Activated T-cell treated with anti-CD3 and anti-CD28 coated beads, Interleukin-2, amount 50 U/mL, for 4 hours (primary cell): ENCODE measurements around the gene ARHGAP8. TPM values are rescaled to one million over a fixed set of nuclear protein-coding genes. Genes with fewer than 3 reads are reported as not detected.

ENCODE experiments used
- ATAC-seq, 2 donors: fragments of 200-7000 bp; cut with Tn5 transposase; one replicate each; pipeline ENCODE4 v1.10.0; 2021
- DNase-seq: peaks from one replicate; pipeline ENCODE4 v3.0.0-alpha.2; 2020
- H3K27me3 Mint-ChIP-seq: one replicate; pipeline ENCODE4 v1.8.0; 2021; ENCODE audit warnings: low read depth, mixed read lengths
- H3K36me3 Mint-ChIP-seq: one replicate; pipeline ENCODE4 v1.8.0; 2022; ENCODE audit warnings: mixed read lengths; ENCODE audit not compliant: insufficient read depth
- H3K4me1 Mint-ChIP-seq: one replicate; pipeline ENCODE4 v1.8.0; 2021; ENCODE audit warnings: low read depth, mixed read lengths
- H3K4me3 Mint-ChIP-seq: one replicate; pipeline ENCODE4 v1.8.0; 2021; ENCODE audit warnings: mild to moderate bottlenecking, moderate library complexity, mixed read lengths
- H3K9me3 Mint-ChIP-seq: one replicate; pipeline ENCODE4 v1.8.0; 2021; ENCODE audit warnings: mixed read lengths
- total RNA-seq, 3 donors: library from RNA; stranded (reverse); gene quantifications; one replicate each; pipeline ENCODE4 v1.2.1, GENCODE V29; 2021

ARHGAP8 gene
- total RNA-seq, 3 donors from 2014 or later, result 0.53 to 2.0 (median 1.0) TPM

DNA sequence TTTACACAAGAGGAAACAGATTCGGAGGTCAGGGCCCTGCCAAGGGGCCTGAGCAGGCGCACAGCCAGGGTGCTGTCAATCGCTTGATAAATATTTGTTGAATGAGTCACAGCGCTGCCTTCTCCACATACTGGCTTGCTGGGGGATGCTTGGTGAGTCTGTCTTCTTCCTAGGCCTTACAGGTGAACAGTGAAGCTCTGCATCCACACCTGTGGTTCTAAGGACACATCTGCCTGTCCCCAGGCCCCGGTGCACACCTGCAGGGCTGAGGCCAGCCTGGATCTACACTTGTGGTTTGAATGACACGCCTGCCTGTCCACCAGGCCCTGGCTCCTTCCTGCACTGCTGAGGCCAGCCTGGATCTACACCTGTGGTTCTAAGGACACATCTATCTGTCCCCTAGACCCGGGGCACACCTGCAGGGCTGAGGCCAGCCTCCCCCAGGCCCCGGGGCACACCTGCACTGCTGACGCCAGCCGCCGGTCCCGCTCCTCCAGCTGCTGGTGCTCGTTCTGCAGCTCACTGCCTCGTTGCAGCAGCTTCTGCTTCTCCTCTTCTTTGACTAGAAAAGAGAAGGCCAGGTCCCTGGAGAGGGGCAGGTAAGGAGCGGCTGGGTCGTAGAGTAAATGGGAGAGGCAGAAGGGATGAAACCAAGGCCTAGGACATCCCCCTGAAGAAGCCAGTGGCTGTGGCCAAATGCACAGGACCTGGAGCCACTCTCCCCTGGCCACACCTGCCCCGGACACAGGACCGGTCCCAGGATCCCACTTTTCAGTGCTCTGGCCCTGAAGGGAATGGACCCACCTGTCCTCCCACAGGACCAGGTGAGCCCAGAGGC is 132.8 kb downstream of the ARHGAP8 start:
- ATAC-seq (no peak), DNase-seq (no peak)
- Mint-ChIP-seq H3K27me3 (no peaks in the 10 kb centered on the region), H3K9me3 (no peaks in the 10 kb centered on the region), H3K4me1 (no peaks in the 10 kb centered on the region), H3K4me3 (no peak overlapping the region), H3K36me3 (no peaks in the 10 kb centered on the region)

DNA sequence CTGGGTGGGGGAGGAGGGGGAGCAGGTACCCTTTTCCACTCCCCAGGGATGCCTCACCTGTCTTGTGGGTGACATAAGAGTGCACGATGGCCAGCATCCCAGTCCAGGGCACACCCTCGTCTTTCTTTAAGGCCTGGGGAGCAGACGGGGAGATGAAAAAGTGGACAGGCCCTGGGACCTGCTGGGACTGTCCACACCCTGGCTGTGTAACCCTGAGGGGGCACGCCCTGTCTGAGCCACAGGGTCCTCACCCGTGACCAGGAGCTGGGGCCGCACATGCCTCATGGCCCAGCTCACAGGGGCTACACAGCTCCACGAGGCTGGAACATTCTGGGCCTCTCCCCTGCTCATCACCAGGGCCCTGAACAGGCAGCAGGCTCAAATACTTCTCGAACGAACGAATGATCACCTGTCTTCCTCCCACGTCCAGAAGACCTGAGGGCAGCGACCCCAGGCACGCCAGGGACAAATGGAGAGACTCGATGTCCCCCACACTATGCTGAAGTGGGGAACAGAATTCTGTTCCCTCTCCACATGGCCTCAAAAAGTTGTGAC is 133.5 kb downstream of the ARHGAP8 start:
- DNase-seq (no peak), ATAC-seq (no peak)
- H3K4me1 Mint-ChIP-seq, result no peaks in the 10 kb centered on the region
- H3K4me3 Mint-ChIP-seq, result no peak overlapping the region
- no peaks in the 10 kb centered on the region for H3K27me3 Mint-ChIP-seq
- no peaks in the 10 kb centered on the region for H3K9me3 Mint-ChIP-seq
- H3K36me3 Mint-ChIP-seq, result no peaks in the 10 kb centered on the region

DNA sequence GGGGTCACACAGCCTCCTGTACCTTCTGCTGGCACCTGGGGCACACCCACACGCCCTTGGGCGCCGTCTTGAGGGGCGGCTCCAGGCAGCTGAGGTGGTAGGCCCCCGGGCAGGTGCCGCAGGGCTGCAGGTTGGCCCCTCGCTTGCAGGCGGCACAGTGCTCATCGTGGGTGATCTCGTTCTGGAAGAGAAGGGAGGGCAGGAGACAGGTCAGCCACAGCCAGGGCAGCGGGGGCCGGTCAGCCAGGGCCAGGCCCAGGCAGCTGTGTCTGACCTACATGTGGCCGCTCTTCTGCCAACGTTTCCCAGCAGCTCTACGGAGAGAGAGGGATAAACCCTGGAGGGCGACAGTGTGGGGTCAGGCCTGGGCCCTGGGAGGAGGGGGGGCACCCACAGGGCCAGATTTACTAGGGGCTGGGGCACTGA is 135.6 kb downstream of the ARHGAP8 start:
- ATAC-seq, result no peak
- no peak for DNase-seq
- Mint-ChIP-seq H3K4me1 (no peaks in the 10 kb centered on the region), H3K9me3 (no peaks in the 10 kb centered on the region), H3K4me3 (no peak overlapping the region), H3K27me3 (no peaks in the 10 kb centered on the region), H3K36me3 (no peaks in the 10 kb centered on the region)

DNA sequence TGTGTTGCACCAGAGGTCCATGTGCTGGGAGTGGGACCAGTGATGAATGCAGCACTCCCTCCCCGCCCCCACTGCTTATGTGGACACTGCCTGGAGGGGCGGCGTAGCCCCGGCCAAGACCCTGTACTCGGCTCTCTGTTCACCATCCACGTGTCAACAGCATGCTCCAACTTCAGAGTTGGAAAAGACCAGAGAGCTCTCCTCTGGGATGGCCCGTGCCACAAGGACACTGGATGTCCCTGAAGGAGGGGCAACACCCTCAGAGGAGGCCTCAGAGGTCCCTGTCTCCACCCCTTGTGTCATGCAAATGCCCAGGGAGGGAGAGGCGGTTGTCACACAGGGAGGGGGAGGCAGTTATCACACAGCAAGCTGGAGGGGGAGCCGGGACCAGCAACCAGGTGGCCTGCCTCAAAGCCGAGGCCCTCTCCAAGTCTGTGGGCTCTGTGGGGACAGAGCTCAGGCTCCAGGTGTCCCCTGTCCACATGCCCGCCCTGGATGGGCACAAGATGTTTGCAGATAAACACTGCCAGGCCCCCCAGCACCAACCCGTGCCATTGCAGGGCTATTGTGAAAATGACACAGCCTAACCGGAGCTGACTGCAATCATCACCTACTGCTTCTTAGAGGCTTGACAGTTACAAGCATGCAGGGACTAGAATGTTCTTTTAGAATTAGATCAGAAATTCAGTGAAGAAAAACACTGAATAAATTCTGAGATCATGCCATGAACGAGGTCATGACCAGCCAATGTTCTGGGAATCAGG is 136.3 kb downstream of the ARHGAP8 start:
- H3K36me3 Mint-ChIP-seq, result no peaks in the 10 kb centered on the region
- H3K9me3 Mint-ChIP-seq, result no peaks in the 10 kb centered on the region
- no peak overlapping the region for H3K4me3 Mint-ChIP-seq
- H3K27me3 Mint-ChIP-seq, result no peaks in the 10 kb centered on the region
- H3K4me1 Mint-ChIP-seq, result no peaks in the 10 kb centered on the region
- ATAC-seq (no peak), DNase-seq (no peak)

DNA sequence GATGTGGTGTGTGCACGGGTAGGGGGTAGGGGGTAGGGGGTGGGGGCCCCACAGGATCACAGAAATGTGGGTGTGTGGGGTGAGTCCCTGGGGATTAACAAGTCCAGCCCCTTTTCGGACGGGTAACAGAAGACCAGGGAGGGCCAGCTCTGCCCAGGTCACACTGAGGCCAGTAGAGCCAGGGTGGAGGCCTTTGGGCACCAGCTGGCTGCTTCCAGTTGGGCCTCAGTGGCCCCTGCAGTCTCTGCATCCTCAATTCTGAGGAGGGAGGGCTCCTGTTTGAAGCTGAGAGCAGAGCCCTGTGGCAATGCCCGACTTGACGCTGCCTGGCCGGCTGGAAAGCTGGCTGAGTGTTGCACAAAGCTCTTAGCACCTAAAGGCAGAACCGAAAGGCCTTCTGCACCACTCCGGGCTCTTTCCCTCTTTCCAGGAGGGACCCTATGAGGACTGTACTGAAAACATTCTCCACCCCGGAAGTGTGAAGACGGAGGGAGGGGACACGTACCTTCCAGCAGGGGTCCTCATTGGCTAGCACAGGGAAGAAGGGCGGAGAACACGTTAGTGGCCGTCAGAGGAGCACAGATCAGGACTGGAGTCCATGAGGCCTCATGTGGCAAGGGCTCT is 137.0 kb downstream of the ARHGAP8 start:
- Mint-ChIP-seq H3K9me3 (no peaks in the 10 kb centered on the region), H3K4me1 (no peaks in the 10 kb centered on the region), H3K27me3 (no peaks in the 10 kb centered on the region), H3K4me3 (no peak overlapping the region), H3K36me3 (no peaks in the 10 kb centered on the region)
- ATAC-seq (no peak), DNase-seq (no peak)

DNA sequence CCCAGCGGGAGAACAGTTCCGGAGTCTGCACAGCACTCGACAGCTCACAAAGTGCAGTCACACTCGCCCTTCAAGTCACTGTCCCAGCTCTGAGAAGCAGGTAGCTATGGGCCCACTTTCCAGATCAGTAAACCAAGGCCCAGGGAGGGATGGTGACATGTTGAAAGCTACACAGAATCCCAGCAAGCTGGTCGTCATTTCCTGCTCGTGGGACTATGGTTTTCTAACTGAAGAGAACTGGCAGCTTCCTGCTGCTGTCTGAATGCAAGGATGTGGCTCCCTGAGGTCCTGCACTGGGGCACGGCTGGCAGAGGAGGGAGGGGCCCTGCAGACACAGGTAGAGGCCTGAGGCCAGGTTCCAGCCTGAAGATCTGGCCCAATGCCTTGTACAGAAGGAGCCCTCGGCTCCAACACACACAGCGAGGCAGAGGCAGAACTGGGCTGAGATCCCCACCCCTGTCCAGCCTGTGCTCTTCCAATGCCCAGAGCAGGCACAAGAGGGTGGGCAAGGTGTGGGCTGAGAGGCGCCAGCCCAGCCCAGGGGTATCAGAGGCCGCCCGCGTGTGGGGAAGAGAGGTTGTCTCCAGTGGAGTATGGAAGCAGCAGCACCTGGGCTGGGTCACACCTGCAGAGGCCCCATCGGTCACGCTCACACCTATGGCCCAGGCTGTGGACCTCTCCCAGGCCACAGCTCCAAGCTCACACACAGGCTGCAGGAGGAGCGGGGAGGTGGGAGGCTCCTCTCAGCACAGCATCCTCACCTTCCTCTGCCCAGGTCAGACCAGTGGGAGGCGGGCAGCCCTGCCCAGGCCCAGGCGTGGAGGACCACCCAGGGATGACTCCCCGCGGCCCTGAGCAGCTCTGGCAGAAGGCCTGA is 138.3 kb downstream of the ARHGAP8 start:
- Mint-ChIP-seq H3K9me3 (no peaks in the 10 kb centered on the region), H3K4me1 (no peaks in the 10 kb centered on the region), H3K4me3 (no peak overlapping the region), H3K36me3 (no peaks in the 10 kb centered on the region), H3K27me3 (no peaks in the 10 kb centered on the region)
- no peak for ATAC-seq
- DNase-seq, result no peak

DNA sequence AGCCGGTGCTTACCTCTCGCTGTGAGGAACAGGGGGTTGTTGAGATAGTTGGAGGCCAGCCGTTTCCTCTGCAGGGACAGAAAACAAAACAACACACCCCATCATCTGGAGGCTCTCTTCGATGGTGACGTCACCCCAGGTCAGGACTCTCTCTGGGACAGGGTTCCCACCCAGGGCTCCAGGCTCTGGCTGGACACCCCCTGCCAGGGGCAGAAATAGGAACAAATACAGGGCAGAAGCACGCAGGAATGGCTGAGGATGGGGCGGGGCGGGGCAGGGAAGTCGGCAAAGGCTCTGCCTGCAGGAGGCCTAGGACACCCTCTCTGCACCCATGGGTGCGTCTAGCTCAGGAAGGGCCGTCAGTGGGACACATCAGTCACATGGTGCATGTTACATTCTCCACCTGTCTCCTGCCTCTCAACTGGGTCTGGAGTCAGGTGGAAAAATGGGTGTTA is 138.9 kb downstream of the ARHGAP8 start:
- DNase-seq (no peak), ATAC-seq (no peak)
- Mint-ChIP-seq H3K36me3 (no peaks in the 10 kb centered on the region), H3K4me1 (no peaks in the 10 kb centered on the region), H3K9me3 (no peaks in the 10 kb centered on the region), H3K4me3 (no peak overlapping the region), H3K27me3 (no peaks in the 10 kb centered on the region)

DNA sequence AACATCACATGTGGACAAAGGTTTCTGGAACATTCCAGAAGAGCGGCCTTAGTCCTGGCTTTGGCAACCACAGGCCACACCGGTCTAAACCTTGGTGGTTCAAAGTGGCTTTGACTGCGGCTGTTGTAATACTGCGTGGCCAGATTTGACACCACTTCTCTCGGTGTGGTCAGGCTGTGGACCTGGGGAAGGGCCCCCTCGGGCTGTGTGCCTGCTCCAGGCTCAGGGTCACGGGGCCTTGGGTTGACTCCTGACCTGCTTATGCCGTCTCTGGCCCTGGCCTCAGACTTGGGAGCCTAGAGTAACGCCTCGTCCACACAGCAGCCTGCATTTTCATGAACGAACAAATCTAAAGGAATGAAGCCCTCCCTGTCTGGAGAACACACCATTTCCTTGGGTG is 139.4 kb downstream of the ARHGAP8 start:
- DNase-seq, result no peak
- no peak for ATAC-seq
- H3K36me3 Mint-ChIP-seq, result no peaks in the 10 kb centered on the region
- no peaks in the 10 kb centered on the region for H3K27me3 Mint-ChIP-seq
- H3K4me1 Mint-ChIP-seq, result no peaks in the 10 kb centered on the region
- H3K4me3 Mint-ChIP-seq, result no peak overlapping the region
- no peaks in the 10 kb centered on the region for H3K9me3 Mint-ChIP-seq

DNA sequence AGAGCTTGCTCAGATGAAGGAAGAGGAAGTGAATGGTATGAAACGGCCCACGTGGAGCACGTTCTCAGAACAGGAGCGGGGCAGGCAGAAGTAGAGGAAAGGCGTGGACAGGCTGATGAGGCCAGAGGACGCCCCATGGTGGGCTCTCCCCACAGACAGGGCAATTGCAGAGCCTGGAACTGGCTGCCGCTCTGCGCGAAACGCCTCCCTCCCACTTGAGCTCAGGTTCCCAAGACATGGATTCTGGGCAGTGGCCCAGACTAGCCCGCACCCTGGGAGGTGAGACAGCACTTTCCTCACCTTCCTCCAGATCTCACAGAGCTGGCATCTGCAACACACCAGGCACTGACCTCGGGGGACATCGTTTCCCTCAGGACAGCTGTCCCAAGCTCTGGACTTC is 139.9 kb downstream of the ARHGAP8 start:
- no peaks in the 10 kb centered on the region for H3K36me3 Mint-ChIP-seq
- no peaks in the 10 kb centered on the region for H3K9me3 Mint-ChIP-seq
- no peak overlapping the region for H3K4me3 Mint-ChIP-seq
- DNase-seq (no peak), ATAC-seq (no peak)
- no peaks in the 10 kb centered on the region for H3K27me3 Mint-ChIP-seq
- no peaks in the 10 kb centered on the region for H3K4me1 Mint-ChIP-seq

DNA sequence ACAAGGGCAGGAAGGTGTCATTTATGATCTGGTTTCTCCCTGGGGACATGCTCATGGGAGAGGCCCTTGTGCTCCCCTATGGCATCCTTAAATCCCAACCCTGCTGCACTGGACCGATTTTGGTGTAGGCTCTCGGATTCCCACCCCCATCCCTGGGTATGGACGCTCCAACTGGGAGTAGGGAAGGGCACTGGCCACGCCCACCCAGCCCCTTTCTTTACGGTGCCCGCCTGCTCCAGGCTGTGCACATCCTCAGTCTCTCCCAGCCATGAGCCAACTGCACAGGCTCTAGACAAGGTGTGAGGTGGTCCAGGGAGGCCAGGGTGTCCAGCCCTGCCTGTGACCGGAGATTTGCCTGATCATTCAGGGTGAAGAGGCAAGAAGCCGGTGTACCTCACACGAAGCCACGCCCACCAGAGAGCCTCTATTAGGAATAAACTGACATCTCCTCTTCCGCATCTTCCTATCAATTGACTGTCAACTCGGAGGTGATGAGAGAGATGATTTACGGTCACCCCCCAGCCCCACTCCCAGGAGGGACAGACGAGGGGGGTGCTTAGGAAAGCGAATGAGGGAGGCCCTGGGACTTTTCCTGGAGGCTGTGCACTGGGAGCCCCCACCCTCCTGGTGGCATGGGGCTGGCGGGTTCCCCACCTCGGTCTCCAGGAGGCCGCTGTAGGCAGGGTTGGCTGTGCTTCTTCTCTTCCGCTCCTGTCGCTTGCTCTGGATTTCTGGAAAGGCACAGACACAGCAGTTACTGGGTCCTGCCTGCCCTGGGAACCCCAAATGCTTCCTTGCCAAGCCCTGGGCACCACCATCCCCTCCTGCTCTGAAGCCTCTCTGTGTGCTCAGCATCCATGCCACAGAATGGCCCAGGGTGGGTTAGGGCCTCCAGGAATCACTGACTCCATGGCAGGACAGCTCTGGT is 140.7 kb downstream of the ARHGAP8 start:
- H3K4me3 Mint-ChIP-seq, result no peak overlapping the region
- no peaks in the 10 kb centered on the region for H3K4me1 Mint-ChIP-seq
- H3K36me3 Mint-ChIP-seq, result no peaks in the 10 kb centered on the region
- H3K27me3 Mint-ChIP-seq, result no peaks in the 10 kb centered on the region
- DNase-seq, result no peak
- ATAC-seq, result no peak
- H3K9me3 Mint-ChIP-seq, result no peaks in the 10 kb centered on the region

DNA sequence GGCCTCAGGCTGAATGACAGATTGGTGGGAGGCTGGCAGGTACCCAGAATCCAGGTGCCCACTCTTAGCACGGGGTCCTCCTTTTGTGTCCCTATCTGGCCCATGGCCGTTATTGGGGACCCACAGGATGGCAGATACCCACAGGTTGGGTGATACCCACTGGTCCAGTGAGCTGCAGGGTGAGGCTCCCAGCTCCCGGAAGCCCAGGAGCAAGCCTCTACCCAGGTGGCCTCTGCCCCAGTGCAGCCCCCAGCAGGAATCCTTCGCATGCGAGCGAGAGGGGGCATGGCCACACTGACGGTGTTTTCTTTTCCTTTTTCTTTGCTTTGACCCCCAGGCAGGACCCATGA is 141.3 kb downstream of the ARHGAP8 start:
- Mint-ChIP-seq H3K27me3 (no peaks in the 10 kb centered on the region), H3K4me3 (no peak overlapping the region), H3K9me3 (no peaks in the 10 kb centered on the region), H3K4me1 (no peaks in the 10 kb centered on the region), H3K36me3 (no peaks in the 10 kb centered on the region)
- no peak for DNase-seq
- no peak for ATAC-seq

DNA sequence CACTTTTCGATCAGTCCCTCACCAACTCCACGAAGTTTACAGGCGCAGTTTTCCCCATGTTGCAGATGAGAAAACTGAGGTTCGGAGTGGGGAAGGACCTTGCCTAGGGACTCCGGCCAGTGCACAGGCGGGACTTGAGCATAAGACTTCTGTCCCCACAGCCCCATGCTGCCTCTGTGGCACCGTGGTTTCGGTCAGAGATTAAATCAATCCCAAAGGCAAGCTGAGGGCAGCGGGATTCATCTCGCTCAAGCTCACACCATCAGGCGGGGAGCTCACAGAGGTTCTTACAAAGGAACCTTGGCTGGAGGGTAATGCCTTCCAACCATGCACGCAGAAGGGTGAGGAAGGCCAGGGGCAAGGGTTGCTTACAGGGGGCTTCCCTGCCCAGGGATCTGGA is 141.9 kb downstream of the ARHGAP8 start:
- no peaks in the 10 kb centered on the region for H3K4me1 Mint-ChIP-seq
- DNase-seq (no peak), ATAC-seq (no peak)
- H3K9me3 Mint-ChIP-seq, result no peaks in the 10 kb centered on the region
- no peaks in the 10 kb centered on the region for H3K27me3 Mint-ChIP-seq
- no peaks in the 10 kb centered on the region for H3K36me3 Mint-ChIP-seq
- H3K4me3 Mint-ChIP-seq, result no peak overlapping the region

DNA sequence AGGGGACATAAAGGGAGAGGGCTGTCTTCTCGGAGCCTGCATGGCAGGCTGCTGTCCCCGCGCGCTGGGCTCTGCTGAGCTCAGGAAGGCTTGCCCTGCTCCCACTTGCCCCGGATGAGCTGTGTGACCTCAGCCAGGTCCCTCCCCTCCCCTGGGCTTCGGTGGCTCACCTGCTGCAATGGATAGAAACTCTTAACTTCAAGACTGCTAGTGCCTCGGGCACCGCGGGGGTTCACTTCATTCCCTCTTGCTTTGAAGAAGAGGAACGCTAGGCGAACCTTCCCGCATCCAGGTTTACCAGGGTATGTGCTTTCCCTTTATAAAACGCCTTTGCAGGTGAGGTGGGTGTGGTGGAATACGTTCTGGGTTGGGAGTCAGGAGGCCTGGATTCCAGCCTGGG is 142.4 kb downstream of the ARHGAP8 start:
- Mint-ChIP-seq H3K27me3 (peaks cover 1% of the 10 kb centered on the region), H3K36me3 (no peaks in the 10 kb centered on the region), H3K9me3 (no peaks in the 10 kb centered on the region), H3K4me3 (no peak overlapping the region), H3K4me1 (no peaks in the 10 kb centered on the region)
- no peak for DNase-seq
- ATAC-seq, result no peak
